ENCODE measurements around the gene TEX2.

Gene TEX2

GRCh38 chr17:64120159-64120810 lies 142.8 kb downstream of the TEX2 start:
- DNase-seq (ENCODE audit: low read depth in 2 of 2, low spot score in 1 of 2), result no peak

DNA sequence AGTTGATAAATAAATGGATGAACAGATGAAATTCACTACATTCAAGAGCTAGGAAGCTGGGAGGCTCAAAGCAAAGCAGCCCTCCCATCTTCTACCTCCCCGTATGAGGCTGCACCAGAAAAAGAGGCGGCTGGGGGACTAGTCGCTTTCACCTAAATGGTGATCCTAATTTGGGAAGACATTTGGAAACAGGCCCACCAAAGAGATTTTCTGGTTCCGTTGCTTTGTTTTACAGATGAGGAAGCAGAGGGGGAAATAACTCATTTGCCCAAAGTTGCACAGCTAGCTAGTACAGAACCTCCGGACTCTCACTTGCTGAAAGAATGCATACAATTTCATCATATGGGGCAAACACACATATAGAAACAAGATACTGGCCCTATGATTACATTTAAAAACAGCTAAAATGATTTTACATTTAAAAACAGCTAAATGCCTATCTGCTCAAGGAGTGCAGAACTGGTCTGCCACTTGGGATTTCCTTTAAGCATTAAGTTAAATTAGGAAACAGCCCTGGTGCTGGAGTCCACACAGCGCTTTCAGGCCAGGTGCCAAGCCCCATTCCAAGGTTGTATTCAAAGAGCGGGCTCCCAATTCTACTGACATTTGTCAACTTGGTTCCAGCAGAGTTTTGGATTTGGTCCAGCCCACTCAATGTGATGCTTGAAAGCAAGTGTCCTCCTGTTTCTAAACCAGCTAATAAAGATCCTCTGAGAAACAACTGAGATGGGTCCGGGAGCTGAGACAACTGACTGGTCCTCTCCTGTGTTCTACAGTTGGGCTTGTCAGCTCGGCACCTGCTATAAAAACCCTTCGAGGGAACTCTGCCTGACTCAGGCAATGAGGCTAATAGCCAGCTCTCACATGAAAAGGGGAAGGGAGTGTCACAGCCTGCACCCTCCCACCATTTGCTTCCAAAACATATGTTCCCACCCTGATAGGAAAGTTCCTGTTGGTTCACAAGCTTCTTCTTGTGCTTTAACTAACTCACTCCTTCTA lies 144.8 kb downstream of the TEX2 start:
- no peak for DNase-seq (ENCODE audit: low read depth in 2 of 2, low spot score in 1 of 2)

- DNase-seq (ENCODE audit: low read depth in 2 of 2, low spot score in 1 of 2), result no peak
Measured at GRCh38 chr17:64115822-64116534, 147.1 kb downstream of the TEX2 start.

GRCh38 chr17:64115043-64115698 lies 147.9 kb downstream of the TEX2 start:
- no peak for DNase-seq (ENCODE audit: low read depth in 2 of 2, low spot score in 1 of 2)

DNA sequence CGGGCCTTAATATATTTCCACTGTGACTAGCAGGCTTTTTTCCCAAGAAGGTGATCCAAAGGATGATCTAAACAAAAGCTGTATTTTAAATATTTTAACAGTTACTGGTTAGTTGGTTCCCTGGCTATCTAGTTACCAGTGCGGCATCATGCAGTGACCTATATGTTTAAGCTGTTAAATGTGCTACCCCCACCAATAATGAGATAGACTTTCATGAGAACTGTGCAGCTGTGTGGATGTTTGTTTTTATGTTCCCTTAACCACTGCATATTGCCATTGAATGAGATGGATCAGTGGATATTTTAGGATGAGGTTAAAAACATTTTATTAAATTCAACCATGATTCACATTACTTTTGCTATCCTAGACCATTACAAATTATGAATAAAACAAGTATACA lies 150.1 kb downstream of the TEX2 start:
- DNase-seq (ENCODE audit: low read depth in 2 of 2, low spot score in 1 of 2), result no peak

DNA sequence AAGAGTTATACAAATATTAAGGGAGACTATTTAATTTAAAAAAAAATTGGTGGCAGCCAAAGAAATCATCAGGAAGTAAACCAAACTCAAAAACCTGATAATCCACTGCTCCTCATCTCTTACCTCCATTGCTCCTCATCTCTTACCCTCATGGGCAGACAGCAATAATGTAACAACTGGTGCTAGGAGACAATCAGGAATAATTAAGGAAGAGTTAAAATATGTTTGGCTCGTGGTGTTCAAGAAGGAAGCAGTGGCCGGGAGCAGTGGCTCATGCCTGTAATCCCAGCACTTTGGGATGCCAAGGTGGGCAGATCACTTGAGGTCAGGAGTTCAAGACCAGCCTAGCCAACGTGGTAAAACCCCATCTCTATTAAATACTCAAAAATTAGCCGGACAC lies 151.2 kb downstream of the TEX2 start:
- no peak for DNase-seq (ENCODE audit: low read depth in 2 of 2, low spot score in 1 of 2)

- no peak for DNase-seq (ENCODE audit: low read depth in 2 of 2, low spot score in 1 of 2)
Measured at GRCh38 chr17:64110379-64111152, 152.5 kb downstream of the TEX2 start.

- DNase-seq (ENCODE audit: low read depth in 2 of 2, low spot score in 1 of 2), result no peak
Measured at GRCh38 chr17:64109400-64109799, 153.7 kb downstream of the TEX2 start.

GRCh38 chr17:64107500-64108236 lies 155.4 kb downstream of the TEX2 start:
- DNase-seq (ENCODE audit: low read depth in 2 of 2, low spot score in 1 of 2), result no peak

DNA sequence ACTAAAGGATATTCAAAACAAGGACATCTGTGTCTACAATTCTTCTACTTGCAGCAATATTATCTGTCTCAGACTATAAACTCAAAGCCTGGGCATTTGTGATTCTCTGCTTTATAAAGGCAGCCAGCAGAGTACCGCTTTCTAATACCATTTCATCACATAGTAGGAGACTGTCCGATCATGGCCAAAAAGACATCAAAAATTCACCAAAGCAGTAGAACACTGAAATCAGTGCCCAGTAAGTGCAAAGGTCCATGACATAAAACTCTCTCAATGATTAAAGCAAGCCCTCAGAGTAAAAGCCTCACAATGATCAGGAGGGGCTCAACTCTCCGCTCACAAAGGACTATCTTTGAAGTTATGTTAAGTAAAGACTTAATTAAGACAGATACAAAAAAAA lies 156.1 kb downstream of the TEX2 start:
- no peak for DNase-seq (ENCODE audit: low read depth in 2 of 2, low spot score in 1 of 2)

DNA sequence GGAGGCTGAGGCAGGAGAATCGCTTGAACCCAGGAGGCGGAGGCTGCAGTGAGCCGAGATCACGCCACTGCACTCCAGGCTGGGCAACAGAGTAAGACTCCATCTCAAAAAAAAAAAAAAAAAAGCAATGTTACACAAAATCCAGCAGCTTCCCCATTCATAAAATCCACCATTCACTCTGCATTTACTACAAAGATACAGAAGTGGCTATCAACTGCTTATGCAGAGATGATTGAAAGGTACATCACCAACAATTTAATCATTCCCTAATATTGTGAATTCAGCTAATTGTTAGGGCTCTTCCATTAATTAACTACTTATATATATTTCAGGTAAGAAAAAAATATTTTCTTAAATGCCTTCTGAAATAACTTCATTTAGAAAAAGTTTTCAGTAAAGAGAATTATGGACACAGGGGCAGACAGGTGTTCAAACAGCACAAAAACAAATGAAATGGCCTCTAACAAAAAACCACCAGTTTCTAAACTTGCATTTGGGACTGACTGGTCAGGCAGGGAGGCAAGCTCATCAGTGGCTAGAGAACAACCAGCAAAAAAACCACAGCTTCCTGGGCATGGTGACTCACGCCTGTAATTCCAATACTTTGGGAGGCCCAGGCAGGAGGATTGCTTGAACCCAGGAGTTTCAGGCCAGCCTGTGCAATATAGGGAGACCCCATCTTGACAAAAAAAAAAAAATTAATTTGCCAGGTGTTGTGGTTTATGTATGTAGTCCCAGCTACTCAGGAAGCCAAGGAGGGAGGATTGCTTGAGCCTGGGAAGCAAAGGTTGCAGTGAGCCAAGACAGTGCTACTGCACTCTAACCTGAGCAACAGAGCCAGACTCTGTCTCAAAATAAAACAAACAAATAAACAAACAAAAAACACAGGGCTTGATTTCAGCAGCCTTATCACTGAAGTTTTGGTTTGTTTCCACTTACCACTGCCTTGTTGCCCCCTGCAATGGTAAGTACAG lies 159.4 kb downstream of the TEX2 start:
- no peak for DNase-seq (ENCODE audit: low read depth in 2 of 2, low spot score in 1 of 2)

- no peak for DNase-seq (ENCODE audit: low read depth in 2 of 2, low spot score in 1 of 2)
Measured at GRCh38 chr17:64102627-64103390, 160.3 kb downstream of the TEX2 start.

DNA sequence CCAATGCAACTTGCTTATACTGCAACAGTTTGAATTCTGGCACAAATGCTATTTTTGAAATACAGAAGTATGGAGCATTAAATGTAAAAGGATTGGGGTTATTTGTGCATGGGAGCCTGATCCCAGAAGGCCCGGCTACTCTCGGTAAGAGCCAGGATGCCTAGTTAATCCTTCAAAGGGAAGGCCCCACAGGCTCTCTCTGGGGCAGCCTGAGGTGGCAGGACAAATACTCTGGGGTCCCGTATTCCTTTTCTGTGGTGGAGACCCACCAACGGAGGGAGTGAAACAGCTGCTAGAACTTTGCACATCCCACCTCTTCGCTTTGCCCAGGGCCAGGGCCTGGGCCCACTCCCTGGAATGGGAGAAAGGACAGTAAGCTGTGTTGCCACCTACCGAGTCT lies 163.5 kb downstream of the TEX2 start:
- DNase-seq (ENCODE audit: low read depth in 2 of 2, low spot score in 1 of 2), result no peak

Measured in stimulated activated CD8-positive, alpha-beta memory T cell treated with anti-CD3 and anti-CD28 coated beads, Interleukin-4, amount 100 ng/mL, for 4 hours (primary cell).